HG02981 (cell line): ENCODE results near the gene DGKG.
A peak's percentile ranks its signal among the peaks of the same experiment; 100 is the strongest.

Experiments used
- ATAC-seq: cut with Tn5 transposase; IDR thresholded peaks from one replicate; pipeline ENCODE4 v1.9.1; 2021; ENCODE audit warnings: mild to moderate bottlenecking, moderate library complexity; ENCODE audit not compliant: unreplicated experiment

Gene DGKG

GRCh38 chr3:186281176-186281575 lies 80.9 kb downstream of the DGKG start:
- no peak for ATAC-seq

- no peak for ATAC-seq
Measured at GRCh38 chr3:186280737-186281136, 81.3 kb downstream of the DGKG start.

- ATAC-seq: no peak
Measured at GRCh38 chr3:186277268-186277909, 84.6 kb downstream of the DGKG start.

GRCh38 chr3:186275436-186275835 lies 86.6 kb downstream of the DGKG start:
- no peak for ATAC-seq

- no peak for ATAC-seq
Measured at GRCh38 chr3:186273586-186273985, 88.4 kb downstream of the DGKG start.

- no peak for ATAC-seq
Measured at GRCh38 chr3:186270701-186271100, 91.3 kb downstream of the DGKG start.

- no peak for ATAC-seq
Measured at GRCh38 chr3:186268616-186269448, 93.2 kb downstream of the DGKG start.

- no peak for ATAC-seq
Measured at GRCh38 chr3:186267758-186268157, 94.3 kb downstream of the DGKG start.

GRCh38 chr3:186264608-186265400 lies 97.2 kb downstream of the DGKG start:
- ATAC-seq: no peak

GRCh38 chr3:186261638-186262037 lies 100.4 kb downstream of the DGKG start:
- no peak for ATAC-seq

GRCh38 chr3:186260726-186261125 lies 101.3 kb downstream of the DGKG start:
- no peak for ATAC-seq

- peak; percentile 64 for ATAC-seq
Measured at GRCh38 chr3:186259612-186260383, 102.2 kb downstream of the DGKG start.

GRCh38 chr3:186258968-186259367 lies 103.1 kb downstream of the DGKG start:
- ATAC-seq: no peak

GRCh38 chr3:186257866-186258265 lies 104.2 kb downstream of the DGKG start:
- no peak for ATAC-seq

- no peak for ATAC-seq
Measured at GRCh38 chr3:186255703-186256331, 106.2 kb downstream of the DGKG start.

GRCh38 chr3:186254676-186255650 lies 107.1 kb downstream of the DGKG start:
- peak; percentile 62 for ATAC-seq

- no peak for ATAC-seq
Measured at GRCh38 chr3:186251948-186252619, 110.0 kb downstream of the DGKG start.

- no peak for ATAC-seq
Measured at GRCh38 chr3:186248850-186249249, 113.2 kb downstream of the DGKG start.
